Chondrocyte (in vitro differentiated cells): ENCODE measurements around the gene KRT83. TPM values are rescaled to one million over a fixed set of nuclear protein-coding genes. Genes with fewer than 3 reads are reported as not detected.

Source experiments
- DNase-seq: peaks from one replicate; pipeline ENCODE4 v3.0.0; 2021; ENCODE audit warnings: mixed read lengths, low spot score
- H3K27ac Mint-ChIP-seq: one replicate; pipeline ENCODE4 v1.8.0; 2021; ENCODE audit warnings: mild to moderate bottlenecking, moderate library complexity, mixed read lengths; ENCODE audit not compliant: unreplicated experiment
- H3K27me3 Mint-ChIP-seq: 2 replicates; pipeline ENCODE4 v1.8.0; 2021; ENCODE audit warnings: low read depth, mixed read lengths
- H3K36me3 Mint-ChIP-seq: 2 replicates; pipeline ENCODE4 v1.8.0; 2021; ENCODE audit warnings: low read depth, mixed read lengths
- H3K4me1 Mint-ChIP-seq: 2 replicates; pipeline ENCODE4 v1.8.0; 2021; ENCODE audit warnings: low read depth, mild to moderate bottlenecking, mixed read lengths
- H3K4me3 Mint-ChIP-seq: one replicate; pipeline ENCODE4 v1.8.0; 2021; ENCODE audit warnings: mild to moderate bottlenecking, moderate library complexity, mixed read lengths; ENCODE audit not compliant: unreplicated experiment
- H3K9me3 Mint-ChIP-seq: 2 replicates; pipeline ENCODE4 v1.8.0; 2021; ENCODE audit warnings: low read depth, mixed read lengths
- CTCF ChIP-seq: fragments of 200-600 bp; sonication (generic); IDR thresholded peaks from 2 replicates; pipeline ENCODE4 v1.5.0; 2021; ENCODE audit warnings: antibody characterized with exemption, mild to moderate bottlenecking, moderate library complexity
- total RNA-seq: library from RNA; stranded (reverse); gene quantifications from 3 replicates; pipeline ENCODE4 v1.2.1, GENCODE V29; 2021

KRT83 gene
- total RNA-seq, 1 donor from 2014 or later = not detected

GRCh38 chr12:52358575-52359350 is 37.6 kb upstream of the KRT83 start:
- Mint-ChIP-seq H3K9me3 (no peaks in the 10 kb centered on the region), H3K27me3 (peaks cover 27% of the 10 kb centered on the region), H3K36me3 (no peaks in the 10 kb centered on the region), H3K27ac (no peak overlapping the region), H3K4me1 (peaks cover 4% of the 10 kb centered on the region), H3K4me3 (no peak overlapping the region)
- no peak for DNase-seq
- TF ChIP-seq CTCF = no peak

- H3K27me3 Mint-ChIP-seq = peaks cover 32% of the 10 kb centered on the region
- no peak for DNase-seq
- no peaks in the 10 kb centered on the region for H3K9me3 Mint-ChIP-seq
- no peak overlapping the region for H3K4me3 Mint-ChIP-seq
- H3K36me3 Mint-ChIP-seq = no peaks in the 10 kb centered on the region
- TF ChIP-seq CTCF = no peak
- peaks cover 4% of the 10 kb centered on the region for H3K4me1 Mint-ChIP-seq
- no peak overlapping the region for H3K27ac Mint-ChIP-seq
Measured at GRCh38 chr12:52356762-52357580, 35.8 kb upstream of the KRT83 start.

- DNase-seq = no peak
- H3K4me3 Mint-ChIP-seq = no peak overlapping the region
- H3K27me3 Mint-ChIP-seq = peaks cover 33% of the 10 kb centered on the region
- no peaks in the 10 kb centered on the region for H3K36me3 Mint-ChIP-seq
- no peaks in the 10 kb centered on the region for H3K9me3 Mint-ChIP-seq
- peaks cover 4% of the 10 kb centered on the region for H3K4me1 Mint-ChIP-seq
- no peak for TF ChIP-seq CTCF
- H3K27ac Mint-ChIP-seq = no peak overlapping the region
Measured at GRCh38 chr12:52356031-52356761, 35.0 kb upstream of the KRT83 start.

GRCh38 chr12:52355176-52355575 is 34.0 kb upstream of the KRT83 start:
- Mint-ChIP-seq H3K36me3 (no peaks in the 10 kb centered on the region), H3K27ac (no peak overlapping the region), H3K4me3 (no peak overlapping the region), H3K4me1 (peaks cover 4% of the 10 kb centered on the region), H3K27me3 (peaks cover 34% of the 10 kb centered on the region), H3K9me3 (no peaks in the 10 kb centered on the region)
- no peak for TF ChIP-seq CTCF
- no peak for DNase-seq

GRCh38 chr12:52354200-52354599 is 33.0 kb upstream of the KRT83 start:
- no peaks in the 10 kb centered on the region for H3K9me3 Mint-ChIP-seq
- peaks cover 35% of the 10 kb centered on the region for H3K27me3 Mint-ChIP-seq
- H3K27ac Mint-ChIP-seq = no peak overlapping the region
- no peak for TF ChIP-seq CTCF
- no peaks in the 10 kb centered on the region for H3K36me3 Mint-ChIP-seq
- no peak for DNase-seq
- peaks cover 4% of the 10 kb centered on the region for H3K4me1 Mint-ChIP-seq
- no peak overlapping the region for H3K4me3 Mint-ChIP-seq
